HepG2 (cell line): ENCODE results near the gene SMOC1. TPM values are rescaled to one million over a fixed set of nuclear protein-coding genes. Genes with fewer than 3 reads are reported as not detected.

Source experiments
- AHR ChIP-seq: IDR thresholded peaks from 2 replicates; pipeline ENCODE4 v1.6.1; 2018; ENCODE audit warnings: missing genetic modification reagents, missing compliant biosample characterization
- CAMTA2 ChIP-seq: sonication (generic); formaldehyde crosslinking; IDR thresholded peaks from 2 replicates; pipeline ENCODE4 v1.4.0; 2020; ENCODE audit warnings: mild to moderate bottlenecking, missing genetic modification reagents, borderline replicate concordance
- HNF4G ChIP-seq, 2 experiments: sonication (generic) in 1 of 2; formaldehyde crosslinking in 1 of 2; IDR thresholded peaks; 2 replicates each; pipeline versions ENCODE4 v1.4.0 to v1.6.1; 2011 to 2020; ENCODE audit warnings: borderline replicate concordance in 2 of 2, low read depth in 2 of 2, mild to moderate bottlenecking in 2 of 2, low read length in 1 of 2, missing genetic modification reagents in 1 of 2, moderate library complexity in 1 of 2
- HOXA5 ChIP-seq: sonication (generic); formaldehyde crosslinking; IDR thresholded peaks from 2 replicates; pipeline ENCODE4 v1.4.0; 2020; ENCODE audit warnings: missing genetic modification reagents
- JUNB ChIP-seq: sonication (generic); formaldehyde crosslinking; IDR thresholded peaks from 2 replicates; pipeline ENCODE4 v1.8.0; 2022; ENCODE audit warnings: missing genetic modification reagents, mild to moderate bottlenecking, borderline replicate concordance
- PHF8 ChIP-seq: sonication (generic); formaldehyde crosslinking; IDR thresholded peaks from 2 replicates; pipeline ENCODE4 v1.5.0; 2020; ENCODE audit warnings: missing genetic modification reagents
- RFX1 ChIP-seq: fragments of 450-650 bp; IDR thresholded peaks from 2 replicates; pipeline ENCODE4 v1.6.1; 2017
- SNRNP70 ChIP-seq: fragments of 200-400 bp; formaldehyde crosslinking; IDR thresholded peaks from 2 replicates; pipeline ENCODE4 v1.6.1; 2017; ENCODE audit warnings: mild to moderate bottlenecking, low read depth, low read length, moderate library complexity
- SP1 ChIP-seq, 2 experiments: fragments of 450-650 bp in 1 of 2; sonication (generic) in 1 of 2; formaldehyde crosslinking in 1 of 2; IDR thresholded peaks; 2 replicates each; pipeline versions ENCODE4 v1.4.0 to v1.6.1; 2016 to 2020; ENCODE audit warnings: missing genetic modification reagents in 1 of 2
- TEAD2 ChIP-seq: sonication (generic); formaldehyde crosslinking; IDR thresholded peaks from 2 replicates; pipeline ENCODE4 v1.9.0; 2021; ENCODE audit warnings: missing genetic modification reagents
- ZC3H13 ChIP-seq: sonication (generic); formaldehyde crosslinking; IDR thresholded peaks from 2 replicates; pipeline ENCODE4 v1.8.1; 2023; ENCODE audit warnings: mild to moderate bottlenecking, missing genetic modification reagents, moderate library complexity
- ZMAT3 ChIP-seq: sonication (generic); formaldehyde crosslinking; conservative IDR thresholded peaks from 2 replicates; pipeline ENCODE4 v1.7.0; 2021; ENCODE audit warnings: missing genetic modification reagents
- ZNF282 ChIP-seq: fragments of 450-650 bp; IDR thresholded peaks from 2 replicates; pipeline ENCODE4 v1.6.1; 2018; ENCODE audit not compliant: partially characterized antibody
- ZNF543 ChIP-seq: sonication (generic); formaldehyde crosslinking; IDR thresholded peaks from 2 replicates; pipeline ENCODE4 v1.4.0; 2020; ENCODE audit warnings: mild to moderate bottlenecking, missing genetic modification reagents
- ZNF577 ChIP-seq: sonication (generic); formaldehyde crosslinking; IDR thresholded peaks from 2 replicates; pipeline ENCODE4 v1.4.0; 2020; ENCODE audit warnings: mild to moderate bottlenecking, low read depth, missing genetic modification reagents, borderline replicate concordance
- ZNF629 ChIP-seq: sonication (generic); formaldehyde crosslinking; conservative IDR thresholded peaks from 2 replicates; pipeline ENCODE4 v1.5.0; 2020; ENCODE audit warnings: missing genetic modification reagents
- ZNF7 ChIP-seq: IDR thresholded peaks from 2 replicates; pipeline ENCODE4 v1.6.1; 2016; ENCODE audit warnings: missing biosample characterization, missing genetic modification reagents
- polyA plus RNA-seq, 8 experiments: library from polyadenylated mRNA; depleted of rRNA in 3 of 8; stranded (reverse) in 7 of 8; unstranded in 1 of 8; fragments of >200 nt; fragmentation: Illumina TruSeq in 4 of 8; extraction: Trizol in 4 of 8; gene quantifications; 2 replicates each; pipeline versions ENCODE4 v1.2.1 to v1.2.3, GENCODE V29; 2011 to 2016; ENCODE audit warnings: low read depth in 4 of 8, missing spikeins in 1 of 8, mixed read lengths in 1 of 8; ENCODE audit not compliant: insufficient read depth in 1 of 8
- total RNA-seq, 5 experiments: library from RNA; depleted of rRNA; stranded (reverse); fragments of >200 nt; fragmentation: Illumina TruSeq; extraction: Trizol; gene quantifications; 2 replicates each; pipeline ENCODE4 v1.2.3, GENCODE V29; 2016; ENCODE audit warnings: low read depth in 1 of 5
- TF ChIP-seq, protein P1 (sequence below): sonication (generic); formaldehyde crosslinking; IDR thresholded peaks from 2 replicates; pipeline ENCODE4 v1.5.1; 2020; ENCODE audit warnings: mild to moderate bottlenecking, moderate library complexity, missing genetic modification reagents
- TF ChIP-seq, protein P2 (sequence below): sonication (generic); formaldehyde crosslinking; IDR thresholded peaks from 2 replicates; pipeline ENCODE4 v1.4.0; 2020; ENCODE audit warnings: missing genetic modification reagents
- TF ChIP-seq, protein P3 (sequence below): sonication (generic); formaldehyde crosslinking; IDR thresholded peaks from 2 replicates; pipeline ENCODE4 v1.4.0; 2020; ENCODE audit warnings: mild to moderate bottlenecking, missing genetic modification reagents
- TF ChIP-seq, protein P4 (sequence below): IDR thresholded peaks from 2 replicates; pipeline ENCODE4 v1.6.1; 2016; ENCODE audit warnings: mild to moderate bottlenecking, missing biosample characterization, missing genetic modification reagents
- TF ChIP-seq, protein P5 (sequence below): sonication (generic); formaldehyde crosslinking; IDR thresholded peaks from 2 replicates; pipeline ENCODE4 v1.4.0; 2020; ENCODE audit warnings: mild to moderate bottlenecking, missing genetic modification reagents, borderline replicate concordance

Gene SMOC1
- total and polyA plus RNA-seq, 2 of the 13 experiments (the other 11 are each of a cell fraction or from before 2014, with no cell fraction given): 17.8 to 35.6 TPM

DNA sequence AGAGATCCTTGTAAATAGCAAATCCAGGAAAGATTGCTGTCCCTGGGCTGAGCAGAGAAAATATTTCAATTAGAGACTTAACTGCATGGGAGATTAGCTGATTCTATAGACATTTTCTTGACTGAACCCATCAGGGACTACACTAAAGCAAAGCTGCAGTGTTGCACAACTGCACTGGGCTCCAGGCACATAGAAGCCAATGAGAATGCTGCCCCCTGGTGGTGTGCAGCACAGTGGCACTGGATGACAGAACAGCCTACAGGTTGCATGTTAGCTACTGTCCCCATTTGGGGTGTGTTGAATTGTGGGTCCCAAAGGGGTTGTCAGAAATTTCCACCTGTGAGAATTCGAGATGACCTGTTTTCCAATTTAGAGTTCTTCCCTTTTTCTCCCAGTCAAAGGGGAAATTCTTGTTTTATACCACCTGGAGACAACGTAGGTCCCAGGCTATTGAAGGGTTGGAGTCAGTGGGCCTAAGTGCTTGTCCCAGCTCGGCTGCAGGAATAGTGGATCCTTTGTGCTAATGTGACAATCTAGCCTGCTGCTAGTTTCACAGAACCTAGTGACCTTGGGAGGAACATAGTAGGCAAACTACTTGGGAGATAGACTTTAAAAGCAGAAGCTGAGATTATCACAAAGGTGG lies 194.8 kb downstream of the SMOC1 start (continued):
- TF ChIP-seq, protein P1, sequence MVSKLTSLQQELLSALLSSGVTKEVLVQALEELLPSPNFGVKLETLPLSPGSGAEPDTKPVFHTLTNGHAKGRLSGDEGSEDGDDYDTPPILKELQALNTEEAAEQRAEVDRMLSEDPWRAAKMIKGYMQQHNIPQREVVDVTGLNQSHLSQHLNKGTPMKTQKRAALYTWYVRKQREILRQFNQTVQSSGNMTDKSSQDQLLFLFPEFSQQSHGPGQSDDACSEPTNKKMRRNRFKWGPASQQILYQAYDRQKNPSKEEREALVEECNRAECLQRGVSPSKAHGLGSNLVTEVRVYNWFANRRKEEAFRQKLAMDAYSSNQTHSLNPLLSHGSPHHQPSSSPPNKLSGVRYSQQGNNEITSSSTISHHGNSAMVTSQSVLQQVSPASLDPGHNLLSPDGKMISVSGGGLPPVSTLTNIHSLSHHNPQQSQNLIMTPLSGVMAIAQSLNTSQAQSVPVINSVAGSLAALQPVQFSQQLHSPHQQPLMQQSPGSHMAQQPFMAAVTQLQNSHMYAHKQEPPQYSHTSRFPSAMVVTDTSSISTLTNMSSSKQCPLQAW: 0 out of 2 replicates have a peak, but pooled peaks have one; percentile 45
- TF ChIP-seq HNF4G (IDR thresholded peaks at IDR 0.05; ENCODE audit: borderline replicate concordance, low read depth, low read length): no peak
- no peak for TF ChIP-seq HNF4G (CRISPR knock-in tag; IDR thresholded peaks at IDR 0.05; ENCODE audit: borderline replicate concordance, low read depth)
- no peak for TF ChIP-seq ZNF543 (CRISPR knock-in tag)
- TF ChIP-seq TEAD2 (CRISPR knock-in tag): no peak
- TF ChIP-seq SNRNP70: no peak
- no peak for TF ChIP-seq HOXA5
- no peak for TF ChIP-seq ZMAT3 (CRISPR knock-in tag)
- no peak for TF ChIP-seq AHR (CRISPR knock-in tag)
- TF ChIP-seq CAMTA2 (CRISPR knock-in tag): no peak
- TF ChIP-seq, protein P2, sequence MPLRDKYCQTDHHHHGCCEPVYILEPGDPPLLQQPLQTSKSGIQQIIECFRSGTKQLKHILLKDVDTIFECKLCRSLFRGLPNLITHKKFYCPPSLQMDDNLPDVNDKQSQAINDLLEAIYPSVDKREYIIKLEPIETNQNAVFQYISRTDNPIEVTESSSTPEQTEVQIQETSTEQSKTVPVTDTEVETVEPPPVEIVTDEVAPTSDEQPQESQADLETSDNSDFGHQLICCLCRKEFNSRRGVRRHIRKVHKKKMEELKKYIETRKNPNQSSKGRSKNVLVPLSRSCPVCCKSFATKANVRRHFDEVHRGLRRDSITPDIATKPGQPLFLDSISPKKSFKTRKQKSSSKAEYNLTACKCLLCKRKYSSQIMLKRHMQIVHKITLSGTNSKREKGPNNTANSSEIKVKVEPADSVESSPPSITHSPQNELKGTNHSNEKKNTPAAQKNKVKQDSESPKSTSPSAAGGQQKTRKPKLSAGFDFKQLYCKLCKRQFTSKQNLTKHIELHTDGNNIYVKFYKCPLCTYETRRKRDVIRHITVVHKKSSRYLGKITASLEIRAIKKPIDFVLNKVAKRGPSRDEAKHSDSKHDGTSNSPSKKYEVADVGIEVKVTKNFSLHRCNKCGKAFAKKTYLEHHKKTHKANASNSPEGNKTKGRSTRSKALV (CRISPR knock-in tag): no peak
- TF ChIP-seq ZNF577 (CRISPR knock-in tag): no peak
- TF ChIP-seq, protein P3, sequence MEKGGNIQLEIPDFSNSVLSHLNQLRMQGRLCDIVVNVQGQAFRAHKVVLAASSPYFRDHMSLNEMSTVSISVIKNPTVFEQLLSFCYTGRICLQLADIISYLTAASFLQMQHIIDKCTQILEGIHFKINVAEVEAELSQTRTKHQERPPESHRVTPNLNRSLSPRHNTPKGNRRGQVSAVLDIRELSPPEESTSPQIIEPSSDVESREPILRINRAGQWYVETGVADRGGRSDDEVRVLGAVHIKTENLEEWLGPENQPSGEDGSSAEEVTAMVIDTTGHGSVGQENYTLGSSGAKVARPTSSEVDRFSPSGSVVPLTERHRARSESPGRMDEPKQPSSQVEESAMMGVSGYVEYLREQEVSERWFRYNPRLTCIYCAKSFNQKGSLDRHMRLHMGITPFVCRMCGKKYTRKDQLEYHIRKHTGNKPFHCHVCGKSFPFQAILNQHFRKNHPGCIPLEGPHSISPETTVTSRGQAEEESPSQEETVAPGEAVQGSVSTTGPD (CRISPR knock-in tag): no peak
- no peak for TF ChIP-seq PHF8
- no peak for TF ChIP-seq RFX1
- TF ChIP-seq ZNF7 (CRISPR knock-in tag): no peak
- no peak for TF ChIP-seq ZNF629
- TF ChIP-seq SP1 (IDR thresholded peaks at IDR 0.05): no peak
- no peak for TF ChIP-seq SP1 (CRISPR knock-in tag; IDR thresholded peaks at IDR 0.05)
- TF ChIP-seq ZC3H13 (CRISPR knock-in tag): no peak
- TF ChIP-seq, protein P4, sequence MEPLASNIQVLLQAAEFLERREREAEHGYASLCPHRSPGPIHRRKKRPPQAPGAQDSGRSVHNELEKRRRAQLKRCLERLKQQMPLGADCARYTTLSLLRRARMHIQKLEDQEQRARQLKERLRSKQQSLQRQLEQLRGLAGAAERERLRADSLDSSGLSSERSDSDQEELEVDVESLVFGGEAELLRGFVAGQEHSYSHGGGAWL (CRISPR knock-in tag): no peak
- TF ChIP-seq, protein P5, sequence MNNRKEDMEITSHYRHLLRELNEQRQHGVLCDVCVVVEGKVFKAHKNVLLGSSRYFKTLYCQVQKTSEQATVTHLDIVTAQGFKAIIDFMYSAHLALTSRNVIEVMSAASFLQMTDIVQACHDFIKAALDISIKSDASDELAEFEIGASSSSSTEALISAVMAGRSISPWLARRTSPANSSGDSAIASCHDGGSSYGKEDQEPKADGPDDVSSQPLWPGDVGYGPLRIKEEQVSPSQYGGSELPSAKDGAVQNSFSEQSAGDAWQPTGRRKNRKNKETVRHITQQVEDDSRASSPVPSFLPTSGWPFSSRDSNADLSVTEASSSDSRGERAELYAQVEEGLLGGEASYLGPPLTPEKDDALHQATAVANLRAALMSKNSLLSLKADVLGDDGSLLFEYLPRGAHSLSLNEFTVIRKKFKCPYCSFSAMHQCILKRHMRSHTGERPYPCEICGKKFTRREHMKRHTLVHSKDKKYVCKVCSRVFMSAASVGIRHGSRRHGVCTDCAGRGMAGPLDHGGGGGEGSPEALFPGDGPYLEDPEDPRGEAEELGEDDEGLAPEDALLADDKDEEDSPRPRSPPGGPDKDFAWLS (CRISPR knock-in tag): no peak
- TF ChIP-seq ZNF282: no peak
- TF ChIP-seq JUNB: no peak
